ENCODE measurements around the gene TFEB.

GRCh38 chr6:41654151-41654697, 81.2 kb downstream of the TFEB start:
- TF ChIP-seq, protein P1, sequence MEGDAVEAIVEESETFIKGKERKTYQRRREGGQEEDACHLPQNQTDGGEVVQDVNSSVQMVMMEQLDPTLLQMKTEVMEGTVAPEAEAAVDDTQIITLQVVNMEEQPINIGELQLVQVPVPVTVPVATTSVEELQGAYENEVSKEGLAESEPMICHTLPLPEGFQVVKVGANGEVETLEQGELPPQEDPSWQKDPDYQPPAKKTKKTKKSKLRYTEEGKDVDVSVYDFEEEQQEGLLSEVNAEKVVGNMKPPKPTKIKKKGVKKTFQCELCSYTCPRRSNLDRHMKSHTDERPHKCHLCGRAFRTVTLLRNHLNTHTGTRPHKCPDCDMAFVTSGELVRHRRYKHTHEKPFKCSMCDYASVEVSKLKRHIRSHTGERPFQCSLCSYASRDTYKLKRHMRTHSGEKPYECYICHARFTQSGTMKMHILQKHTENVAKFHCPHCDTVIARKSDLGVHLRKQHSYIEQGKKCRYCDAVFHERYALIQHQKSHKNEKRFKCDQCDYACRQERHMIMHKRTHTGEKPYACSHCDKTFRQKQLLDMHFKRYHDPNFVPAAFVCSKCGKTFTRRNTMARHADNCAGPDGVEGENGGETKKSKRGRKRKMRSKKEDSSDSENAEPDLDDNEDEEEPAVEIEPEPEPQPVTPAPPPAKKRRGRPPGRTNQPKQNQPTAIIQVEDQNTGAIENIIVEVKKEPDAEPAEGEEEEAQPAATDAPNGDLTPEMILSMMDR (IDR thresholded peaks at IDR 0.05): no peak
- no peak for TF ChIP-seq POLR2A (IDR thresholded peaks at IDR 0.05)
- TF ChIP-seq POLR2AphosphoS5 (IDR thresholded peaks at IDR 0.05; ENCODE audit: insufficient read depth in 1 of 2, low read depth in 1 of 2): no peak
